ENCODE measurements around the gene PHYKPL. TPM values are rescaled to one million over a fixed set of nuclear protein-coding genes. Genes with fewer than 3 reads are reported as not detected.

The PHYKPL gene
- total and polyA plus RNA-seq, 8 donors, result 71.9 to 155 (median 133) TPM

DNA sequence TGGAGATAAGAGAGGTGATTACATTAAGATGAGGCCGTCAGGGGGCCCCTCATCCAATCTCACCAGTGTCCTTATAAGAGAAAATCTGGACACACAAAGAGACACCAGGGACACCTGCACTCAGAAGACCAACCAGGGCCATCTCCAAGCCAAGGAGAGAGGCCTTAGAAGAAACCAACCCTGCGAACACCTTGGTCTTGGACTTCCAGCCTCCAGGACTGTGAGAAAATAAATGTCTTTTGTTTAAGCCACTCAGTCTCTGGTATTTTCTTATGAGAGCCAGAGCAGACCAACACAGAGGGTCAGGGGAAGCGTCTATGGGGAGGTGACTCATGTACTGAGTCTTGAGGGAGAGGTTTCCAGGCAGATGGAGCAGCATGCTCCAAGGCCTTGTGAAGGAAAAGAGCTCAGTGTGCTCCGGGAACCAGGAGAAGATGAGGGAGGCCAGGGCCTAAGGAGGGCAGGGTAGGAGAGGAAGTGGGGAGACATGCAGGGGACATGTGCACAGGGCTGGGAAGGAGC is 5.4 kb downstream of the PHYKPL start:
- Histone ChIP-seq H3K36me3 (peaks cover 0 to 92% of the 10 kb centered on the region in 2 donors), H3K27ac (no peak overlapping the region), H3K9me3 (no peaks in the 10 kb centered on the region), H3K27me3 (no peaks in the 10 kb centered on the region), H3K4me1 (peaks cover 20 to 42% of the 10 kb centered on the region in 2 donors), H3K4me3 (no peak overlapping the region)
- TF ChIP-seq, protein P1, sequence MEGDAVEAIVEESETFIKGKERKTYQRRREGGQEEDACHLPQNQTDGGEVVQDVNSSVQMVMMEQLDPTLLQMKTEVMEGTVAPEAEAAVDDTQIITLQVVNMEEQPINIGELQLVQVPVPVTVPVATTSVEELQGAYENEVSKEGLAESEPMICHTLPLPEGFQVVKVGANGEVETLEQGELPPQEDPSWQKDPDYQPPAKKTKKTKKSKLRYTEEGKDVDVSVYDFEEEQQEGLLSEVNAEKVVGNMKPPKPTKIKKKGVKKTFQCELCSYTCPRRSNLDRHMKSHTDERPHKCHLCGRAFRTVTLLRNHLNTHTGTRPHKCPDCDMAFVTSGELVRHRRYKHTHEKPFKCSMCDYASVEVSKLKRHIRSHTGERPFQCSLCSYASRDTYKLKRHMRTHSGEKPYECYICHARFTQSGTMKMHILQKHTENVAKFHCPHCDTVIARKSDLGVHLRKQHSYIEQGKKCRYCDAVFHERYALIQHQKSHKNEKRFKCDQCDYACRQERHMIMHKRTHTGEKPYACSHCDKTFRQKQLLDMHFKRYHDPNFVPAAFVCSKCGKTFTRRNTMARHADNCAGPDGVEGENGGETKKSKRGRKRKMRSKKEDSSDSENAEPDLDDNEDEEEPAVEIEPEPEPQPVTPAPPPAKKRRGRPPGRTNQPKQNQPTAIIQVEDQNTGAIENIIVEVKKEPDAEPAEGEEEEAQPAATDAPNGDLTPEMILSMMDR (IDR thresholded peaks at IDR 0.05), result no peak
- intact Hi-C loops (cut with DNase I), result no loop called here
- no peak for DNase-seq
- no peak for ATAC-seq

DNA sequence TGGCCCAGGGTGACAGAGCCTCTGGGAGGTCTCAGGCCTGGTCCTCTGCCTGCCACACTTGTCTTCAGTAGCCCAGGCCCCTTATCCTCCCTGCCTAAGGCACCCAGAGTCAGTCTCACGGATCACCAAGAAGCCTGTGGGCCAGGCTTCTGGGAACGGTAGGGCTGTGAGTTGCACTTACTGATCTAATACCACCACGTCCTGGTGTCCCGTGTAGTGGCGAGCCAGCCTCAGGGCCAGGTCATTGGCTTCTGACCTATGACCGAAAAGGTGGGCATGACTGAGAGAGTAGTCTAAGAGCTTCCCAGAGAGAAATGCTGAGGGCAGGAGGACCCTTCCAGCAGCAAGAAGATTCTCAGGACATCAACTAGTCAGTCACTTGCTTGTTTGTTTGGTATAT is 7.4 kb downstream of the PHYKPL start:
- Histone ChIP-seq H3K4me1 (peaks cover 3 to 44% of the 10 kb centered on the region in 2 donors), H3K9me3 (no peaks in the 10 kb centered on the region), H3K27me3 (no peaks in the 10 kb centered on the region), H3K4me3 (no peak overlapping the region), H3K27ac (no peak overlapping the region), H3K36me3 (peaks cover 0 to 100% of the 10 kb centered on the region in 2 donors)
- TF ChIP-seq, protein P1 (IDR thresholded peaks at IDR 0.05), result no peak
- DNase-seq, result peak in 1 of 4 donors; percentile 26
- intact Hi-C loops (cut with DNase I), result no loop called here
- no peak for ATAC-seq

DNA sequence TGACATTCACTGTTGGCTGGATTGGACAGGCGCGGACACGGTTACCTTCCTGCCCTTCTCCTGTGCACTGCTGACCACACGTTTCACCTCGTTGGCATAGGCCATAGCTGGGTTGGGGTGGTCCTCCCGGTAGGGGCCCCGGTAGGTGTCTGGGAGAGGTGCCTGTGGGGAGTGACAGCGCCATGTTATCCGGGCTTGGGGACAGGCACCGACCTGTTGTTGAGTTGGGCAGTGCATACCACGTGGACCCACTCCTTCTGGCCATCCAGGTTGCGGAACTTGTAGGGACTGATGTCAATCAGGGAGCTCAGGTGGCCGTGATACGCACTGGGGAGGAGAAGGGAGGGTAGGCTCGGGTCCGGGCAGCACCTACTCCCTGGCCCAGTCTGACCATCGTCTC is 8.2 kb downstream of the PHYKPL start:
- Histone ChIP-seq H3K27ac (no peak overlapping the region), H3K4me3 (no peak overlapping the region), H3K27me3 (no peaks in the 10 kb centered on the region), H3K36me3 (peaks cover 0 to 100% of the 10 kb centered on the region in 2 donors), H3K9me3 (no peaks in the 10 kb centered on the region), H3K4me1 (peaks cover 0 to 36% of the 10 kb centered on the region in 2 donors)
- intact Hi-C loops (cut with DNase I), result no loop called here
- DNase-seq, result peak in 1 of 4 donors; percentile 34
- no peak for ATAC-seq
- TF ChIP-seq, protein P1 (IDR thresholded peaks at IDR 0.05), result no peak

DNA sequence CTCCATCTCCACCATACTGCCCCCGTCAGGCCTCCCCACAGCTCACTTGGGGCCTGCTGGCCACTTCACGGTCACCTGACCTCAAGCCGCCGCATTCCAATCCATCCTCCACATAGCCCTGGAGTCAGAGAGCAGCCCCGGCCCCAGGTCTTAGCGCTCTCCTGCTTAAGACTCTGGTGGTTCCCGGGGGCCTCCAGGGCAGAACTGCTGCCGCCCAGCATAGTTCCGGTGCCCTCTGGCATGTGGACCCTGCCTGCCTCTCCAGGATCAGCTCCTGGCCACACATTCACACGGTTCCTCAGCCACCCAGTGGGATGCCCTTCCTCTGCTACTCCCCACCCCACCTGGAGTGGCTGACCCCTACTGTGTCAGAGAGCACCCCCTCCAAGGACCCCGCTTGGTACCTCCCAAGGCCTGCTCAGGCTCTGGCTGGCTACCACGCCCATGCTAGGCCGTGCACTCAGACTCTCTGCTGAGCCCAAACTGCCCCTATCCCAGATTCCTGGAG is 8.7 kb downstream of the PHYKPL start:
- peak in 2 of 4 donors; percentile 46 to 82 for DNase-seq
- Histone ChIP-seq H3K4me3 (no peak overlapping the region), H3K9me3 (no peaks in the 10 kb centered on the region), H3K27me3 (no peaks in the 10 kb centered on the region), H3K36me3 (peaks cover 0 to 98% of the 10 kb centered on the region in 2 donors), H3K27ac (no peak overlapping the region), H3K4me1 (peaks cover 0 to 31% of the 10 kb centered on the region in 2 donors)
- intact Hi-C loops (cut with DNase I), result no loop called here
- peak; percentile 91 for ATAC-seq
- TF ChIP-seq, protein P1 (IDR thresholded peaks at IDR 0.05), result no peak

DNA sequence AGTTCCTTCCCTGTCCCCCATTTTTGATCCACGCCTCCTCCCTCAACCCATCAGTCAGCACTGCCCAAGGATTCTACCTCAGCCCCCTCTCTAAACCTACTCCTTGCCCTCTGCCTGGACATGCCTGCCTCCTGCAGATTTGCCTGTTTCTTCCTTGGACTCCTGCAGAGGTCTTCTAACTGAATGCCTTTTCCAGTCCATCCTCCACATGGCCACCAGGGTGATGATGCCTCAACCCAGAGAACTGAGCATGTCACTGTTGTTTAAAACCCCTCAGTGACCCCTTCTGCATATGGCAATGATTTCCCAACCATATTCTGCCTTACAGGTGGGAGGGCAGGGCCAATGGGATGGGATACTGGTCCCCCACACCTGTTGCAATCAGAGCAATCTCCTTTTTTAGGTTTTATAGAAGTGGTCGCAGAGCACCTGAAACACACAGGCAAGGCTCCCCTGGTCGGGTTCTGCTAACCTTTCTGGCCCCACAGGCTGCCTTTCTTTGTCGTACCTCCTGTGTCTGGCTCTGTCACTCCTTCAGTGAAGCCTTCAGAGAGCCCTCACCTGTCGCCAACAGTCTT is 9.3 kb downstream of the PHYKPL start:
- Histone ChIP-seq H3K4me3 (no peak overlapping the region), H3K36me3 (peaks cover 0 to 95% of the 10 kb centered on the region in 2 donors), H3K27me3 (no peaks in the 10 kb centered on the region), H3K4me1 (peaks cover 0 to 25% of the 10 kb centered on the region in 2 donors), H3K27ac (no peak overlapping the region), H3K9me3 (no peaks in the 10 kb centered on the region)
- no peak for DNase-seq
- ATAC-seq, result no peak
- intact Hi-C loops (cut with DNase I), result no loop called here
- TF ChIP-seq, protein P1 (IDR thresholded peaks at IDR 0.05), result no peak
